GDM1 (cell line): ENCODE results near the gene CTLA4.

ENCODE experiments used
- DNase-seq: peaks from one replicate; lab custom pipeline; 2025; lab: John Stamatoyannopoulos, UW

The CTLA4 gene

DNA sequence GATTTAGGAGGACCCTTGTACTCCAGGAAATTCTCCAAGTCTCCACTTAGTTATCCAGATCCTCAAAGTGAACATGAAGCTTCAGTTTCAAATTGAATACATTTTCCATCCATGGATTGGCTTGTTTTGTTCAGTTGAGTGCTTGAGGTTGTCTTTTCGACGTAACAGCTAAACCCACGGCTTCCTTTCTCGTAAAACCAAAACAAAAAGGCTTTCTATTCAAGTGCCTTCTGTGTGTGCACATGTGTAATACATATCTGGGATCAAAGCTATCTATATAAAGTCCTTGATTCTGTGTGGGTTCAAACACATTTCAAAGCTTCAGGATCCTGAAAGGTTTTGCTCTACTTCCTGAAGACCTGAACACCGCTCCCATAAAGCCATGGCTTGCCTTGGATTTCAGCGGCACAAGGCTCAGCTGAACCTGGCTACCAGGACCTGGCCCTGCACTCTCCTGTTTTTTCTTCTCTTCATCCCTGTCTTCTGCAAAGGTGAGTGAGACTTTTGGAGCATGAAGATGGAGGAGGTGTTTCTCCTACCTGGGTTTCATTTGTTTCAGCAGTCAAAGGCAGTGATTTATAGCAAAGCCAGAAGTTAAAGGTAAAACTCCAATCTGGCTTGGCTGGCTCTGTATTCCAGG is at the start of gene CTLA4:
CTLA4 (plus strand) TSS at position 211 of the 640 bp plus-strand sequence; CDS start at position 383, 172 bp downstream.
- DNase-seq: no peak

DNA sequence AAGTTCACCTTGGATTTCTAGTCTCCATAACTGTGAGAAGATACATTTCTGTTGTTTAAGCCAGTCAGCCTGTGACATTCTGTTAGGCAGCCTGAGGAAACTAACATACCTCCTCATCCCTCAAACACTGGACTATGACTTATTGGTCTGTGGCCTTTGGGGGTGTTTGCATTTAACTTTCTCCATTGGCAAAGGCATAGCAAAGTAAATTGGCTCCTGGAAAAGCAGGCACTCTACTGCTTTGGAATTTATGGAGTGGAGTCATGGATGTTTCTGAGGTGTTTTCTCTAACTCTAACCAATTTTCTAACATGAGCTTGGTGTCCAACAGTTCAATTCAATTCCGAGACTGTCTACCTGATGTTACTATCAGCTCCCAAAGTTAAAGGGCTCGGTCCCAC is 48.9 kb upstream of the CTLA4 start:
- no peak for DNase-seq

DNA sequence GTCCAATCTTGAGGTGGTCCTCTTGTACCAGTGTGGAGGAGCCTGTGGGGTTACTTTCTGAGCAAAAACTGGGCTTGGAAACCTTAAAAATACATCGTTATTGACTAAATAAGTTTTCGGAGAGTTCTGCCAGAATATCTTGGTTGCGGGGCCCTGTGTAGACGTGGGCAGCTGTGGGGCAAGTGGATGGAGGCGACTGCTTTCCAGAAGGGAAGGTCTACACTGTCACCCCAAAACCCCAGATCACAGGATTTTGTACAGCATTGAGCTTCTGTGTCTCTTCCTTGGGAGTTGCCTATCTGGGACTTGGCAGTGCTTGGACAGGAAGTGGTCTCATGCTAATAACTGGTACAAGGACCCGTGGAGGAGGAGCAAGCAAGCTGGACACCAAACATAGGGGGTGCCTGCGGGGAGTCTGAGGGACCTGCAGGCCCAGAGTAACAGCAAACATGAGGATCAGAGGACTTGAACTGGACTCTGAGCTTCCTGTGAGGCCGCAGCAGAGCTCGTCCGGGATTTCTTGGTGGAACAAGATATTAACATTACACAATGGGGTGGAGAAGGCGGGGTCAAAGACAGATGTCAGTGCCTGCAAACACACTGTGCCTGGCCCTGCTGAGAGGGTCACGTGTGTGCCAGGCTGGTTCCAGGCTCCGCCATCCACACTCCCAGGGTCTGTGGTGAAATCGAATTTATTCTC is 48.0 kb upstream of the CTLA4 start:
- no peak for DNase-seq

DNA sequence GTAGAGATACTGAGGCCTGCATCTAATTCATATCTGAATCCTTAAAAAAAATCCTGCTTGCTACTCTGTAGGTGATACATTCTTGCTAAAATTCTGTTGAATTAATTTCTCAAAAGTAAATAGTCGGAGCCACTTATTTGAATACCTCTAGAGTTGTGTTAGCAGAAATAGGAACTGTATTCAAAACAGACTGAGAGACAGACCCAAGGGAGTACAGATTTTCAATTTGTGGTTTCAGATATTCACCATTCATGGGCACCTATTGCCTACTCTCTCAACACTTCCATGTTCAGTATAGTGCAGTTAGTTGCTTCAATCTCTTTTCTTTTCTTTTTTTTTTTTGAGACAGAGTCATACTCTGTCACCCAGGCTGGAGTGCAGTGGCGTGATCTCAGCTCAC is 46.6 kb upstream of the CTLA4 start:
- DNase-seq: no peak

DNA sequence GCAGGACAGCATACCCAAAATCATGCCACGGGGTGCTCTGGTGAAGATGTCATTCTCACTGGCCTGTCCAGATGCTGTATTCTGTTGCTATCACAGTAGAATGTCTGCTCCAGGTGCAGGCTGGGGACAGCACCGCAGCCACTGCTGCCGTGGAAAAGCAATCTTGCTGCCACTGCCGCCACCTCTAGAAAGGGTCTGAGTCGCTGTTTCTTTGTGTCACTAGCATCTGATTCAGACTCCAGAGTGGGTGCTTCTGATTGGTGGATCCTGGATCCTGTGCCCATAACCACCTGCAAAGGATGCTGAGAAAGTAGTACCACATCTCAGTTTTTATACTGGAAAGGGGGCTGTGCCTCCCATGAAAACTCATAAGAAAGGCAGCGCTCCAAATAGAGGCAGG is 45.3 kb upstream of the CTLA4 start:
- no peak for DNase-seq

DNA sequence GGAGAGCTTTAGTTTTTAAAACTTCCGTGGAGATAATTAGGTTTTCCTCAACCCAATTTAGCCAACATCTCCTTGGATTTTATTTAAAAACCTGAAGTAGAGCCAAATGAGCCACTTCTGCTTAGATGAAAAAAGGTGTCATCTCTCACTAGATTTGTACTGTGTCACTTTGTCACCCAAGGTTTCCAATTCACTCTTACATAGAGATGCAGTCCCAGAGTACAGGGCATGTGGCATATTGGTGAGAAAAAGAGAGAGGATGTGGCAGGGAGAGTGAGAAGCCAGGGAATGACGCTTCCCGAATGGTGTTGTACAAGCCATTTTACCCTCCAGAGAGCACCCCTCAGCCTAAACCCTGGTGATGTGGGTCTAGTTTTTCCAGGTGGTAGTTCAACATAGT is 44.4 kb upstream of the CTLA4 start:
- DNase-seq: no peak

DNA sequence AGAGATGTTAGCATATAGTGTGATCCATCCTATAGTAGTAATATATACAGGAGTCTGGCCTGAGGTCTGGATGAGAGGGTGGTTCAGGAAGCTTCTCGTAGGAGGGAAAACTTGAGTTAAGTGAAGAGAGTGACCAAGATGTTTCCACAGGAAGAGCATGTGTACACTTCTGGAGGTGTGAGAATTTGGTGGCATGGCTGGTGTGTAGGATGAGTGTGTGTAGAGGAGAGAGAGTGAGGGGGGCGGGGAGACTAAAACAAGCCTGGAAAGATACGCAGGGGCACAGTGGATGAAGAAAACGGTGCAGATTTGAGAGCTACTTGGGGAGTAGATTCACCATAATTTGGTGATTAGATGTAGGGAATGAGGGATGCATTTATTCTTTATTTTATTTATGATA is 43.5 kb upstream of the CTLA4 start:
- no peak for DNase-seq

DNA sequence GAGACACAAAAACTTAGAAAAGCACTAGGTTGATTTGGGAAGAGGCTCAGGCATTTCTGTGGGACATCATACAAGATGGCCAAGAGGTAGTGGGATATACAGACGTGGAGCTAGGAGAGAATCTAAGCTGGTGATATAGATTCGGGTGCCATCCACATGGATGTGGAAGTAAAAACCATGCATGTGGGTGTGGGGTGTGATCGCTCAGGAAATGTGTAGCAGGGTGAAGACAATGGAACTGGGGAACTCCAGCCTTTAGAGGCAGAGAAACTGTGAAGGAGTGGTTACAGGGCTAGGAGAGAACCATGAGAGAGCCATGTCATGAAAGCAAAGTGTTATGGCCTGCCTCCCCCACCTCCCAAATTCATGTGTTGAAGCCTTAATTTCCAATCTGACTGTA is 43.0 kb upstream of the CTLA4 start:
- no peak for DNase-seq

DNA sequence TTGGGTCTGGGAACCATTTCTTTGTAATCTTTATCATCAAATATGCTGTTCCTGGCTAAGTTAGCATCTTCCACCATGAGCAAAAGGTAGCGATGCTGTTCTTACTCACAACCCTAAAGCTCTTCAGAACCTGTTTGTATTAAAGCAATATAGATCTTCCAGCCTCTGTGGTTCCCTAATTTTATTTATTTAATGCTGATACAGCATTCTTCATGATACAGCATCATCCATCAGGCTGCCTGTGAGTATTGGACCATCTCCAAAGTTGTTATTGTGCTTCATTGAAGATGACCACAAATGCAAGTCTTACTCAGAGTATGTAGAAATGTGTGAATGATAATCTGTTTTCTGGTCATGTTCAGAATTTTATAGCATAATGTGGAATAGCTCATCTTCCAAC is 40.9 kb upstream of the CTLA4 start:
- no peak for DNase-seq

DNA sequence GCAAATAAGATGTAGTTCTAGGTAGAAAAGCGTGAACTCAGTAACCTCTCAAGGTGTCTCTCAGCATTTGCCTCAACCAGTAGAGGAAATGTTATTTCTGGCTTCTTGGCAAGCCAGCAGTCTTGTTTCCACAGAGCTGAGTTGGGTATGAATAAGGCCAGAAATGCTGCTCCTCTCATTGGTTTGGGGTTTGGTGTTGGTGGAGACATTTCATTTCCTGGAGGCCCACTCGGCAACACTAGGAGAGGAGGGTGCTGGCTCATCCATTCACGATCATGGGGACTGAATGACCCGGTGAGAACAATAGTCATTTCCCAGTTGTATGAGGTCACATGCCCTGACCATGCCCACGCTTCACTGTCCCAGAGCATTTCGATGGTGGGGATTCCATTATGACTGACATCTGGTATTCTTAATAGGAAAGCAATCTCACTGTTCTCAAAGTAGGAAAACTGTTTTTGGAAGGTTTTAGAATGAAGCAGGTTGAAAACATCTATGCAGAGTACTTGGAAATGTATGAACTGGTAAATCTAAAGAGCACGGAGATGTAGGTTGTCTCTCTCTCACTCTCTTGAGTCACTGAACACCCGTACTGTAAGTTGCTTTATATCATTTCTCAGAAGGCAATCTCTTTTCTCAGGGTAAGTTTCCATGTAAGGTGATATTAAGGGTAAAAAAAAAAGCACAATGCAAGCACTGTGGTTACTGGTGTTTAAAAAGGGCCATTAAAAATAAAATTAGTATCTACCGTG is 37.1 kb upstream of the CTLA4 start:
- DNase-seq: no peak

DNA sequence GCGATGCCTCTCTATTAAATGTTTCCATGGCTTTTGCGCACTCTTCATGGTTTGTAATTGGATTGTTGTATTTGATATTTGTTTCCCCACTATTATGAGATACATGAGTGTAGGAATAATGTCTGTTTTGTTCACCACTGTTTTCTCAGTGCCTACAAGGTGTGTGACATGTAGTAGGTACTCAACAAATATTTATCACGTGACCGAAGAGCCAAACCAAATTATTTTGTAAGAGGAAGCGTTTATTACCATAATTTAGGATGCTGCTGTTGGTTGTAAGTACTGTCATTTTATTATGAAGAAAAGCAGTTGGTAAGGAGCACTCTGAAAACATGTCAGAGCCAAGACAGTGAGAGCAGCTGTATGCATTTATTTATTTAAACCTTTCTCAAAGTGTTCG is 32.2 kb upstream of the CTLA4 start:
- no peak for DNase-seq

DNA sequence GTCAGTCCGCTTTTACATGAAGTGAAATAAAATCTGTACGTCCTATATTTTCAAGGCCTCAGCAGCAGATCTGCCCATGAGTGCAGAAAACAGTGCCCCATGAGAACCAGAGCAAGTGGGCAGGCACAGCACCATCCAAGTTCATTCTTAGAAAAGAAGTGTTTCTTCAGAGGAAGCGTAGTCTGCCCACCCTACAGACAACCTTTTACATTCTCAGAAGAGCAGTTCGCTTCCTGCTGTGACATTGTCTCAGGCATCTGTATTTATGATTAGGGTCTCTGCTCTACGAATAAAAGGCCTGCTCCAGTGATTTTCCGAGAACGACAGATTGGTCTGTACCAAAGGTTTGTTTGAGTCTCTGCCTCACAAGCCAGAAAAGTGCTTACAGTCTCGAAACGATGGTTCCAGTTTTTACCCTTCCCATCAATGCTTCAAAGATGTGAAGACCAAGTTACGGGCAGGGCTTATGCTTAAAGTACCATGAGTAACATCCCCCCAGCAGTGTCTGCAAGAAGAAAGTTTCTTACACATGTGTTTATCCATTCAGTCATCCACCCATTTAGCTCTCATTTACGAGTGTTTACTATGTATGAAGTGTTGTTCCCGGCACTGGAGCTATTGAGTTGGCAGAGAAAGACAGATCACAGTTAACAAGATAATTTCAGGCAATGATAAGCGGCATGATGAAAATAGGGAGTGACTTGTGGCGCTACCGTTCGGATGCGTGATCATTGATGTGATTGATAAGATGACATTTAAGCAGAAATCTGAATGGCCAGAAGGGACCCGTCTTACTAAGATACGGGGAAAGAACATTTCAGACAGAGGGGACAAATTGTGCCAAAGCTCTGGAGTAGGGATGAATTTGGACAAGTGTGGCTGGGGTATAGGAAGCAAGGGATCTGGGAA is 31.4 kb upstream of the CTLA4 start:
- DNase-seq: no peak

DNA sequence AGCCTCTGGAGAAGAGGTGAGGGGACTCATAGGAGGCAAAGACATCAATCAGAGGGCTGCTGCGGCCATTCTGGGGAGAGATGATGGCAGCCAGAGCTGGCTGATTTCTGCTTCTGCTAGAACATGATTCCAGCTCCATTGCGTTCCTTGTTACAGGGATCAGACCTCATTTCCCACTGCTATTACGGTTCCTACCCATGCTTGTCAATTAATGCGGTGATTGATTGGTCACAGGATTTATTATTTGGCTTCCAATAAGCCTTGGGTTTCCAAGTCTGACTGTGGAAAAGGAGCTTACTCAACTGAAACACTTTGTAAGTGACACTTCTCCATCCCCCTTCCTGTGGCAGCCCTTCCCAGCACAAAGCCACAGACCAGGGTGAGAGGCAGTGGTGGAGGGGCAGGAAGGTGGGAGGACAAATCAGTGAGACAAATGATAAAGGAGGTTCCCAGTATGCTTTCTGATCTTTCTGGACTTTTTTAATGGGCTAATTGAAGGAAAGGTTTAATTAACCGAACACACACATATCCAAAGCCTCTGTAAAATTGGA is 26.8 kb upstream of the CTLA4 start:
- peak; percentile 2 for DNase-seq

DNA sequence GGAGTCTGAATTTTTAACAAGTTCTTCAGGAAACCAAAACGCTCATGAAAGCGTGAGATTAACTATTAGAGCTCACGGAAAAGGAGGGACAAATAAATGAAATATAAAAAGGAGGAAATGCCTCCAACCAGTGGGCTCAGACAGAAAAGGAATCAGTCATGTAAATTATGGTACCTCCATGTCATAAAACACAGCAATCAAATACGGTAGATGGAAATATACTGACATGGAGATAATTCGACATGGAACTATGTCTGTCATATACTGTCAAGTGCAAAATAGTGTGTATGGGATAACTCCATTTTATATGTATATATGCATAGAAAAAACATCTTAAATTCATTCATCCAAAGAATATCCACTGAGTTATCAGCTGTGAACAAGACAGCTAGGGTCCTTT is 25.9 kb upstream of the CTLA4 start:
- DNase-seq: no peak

DNA sequence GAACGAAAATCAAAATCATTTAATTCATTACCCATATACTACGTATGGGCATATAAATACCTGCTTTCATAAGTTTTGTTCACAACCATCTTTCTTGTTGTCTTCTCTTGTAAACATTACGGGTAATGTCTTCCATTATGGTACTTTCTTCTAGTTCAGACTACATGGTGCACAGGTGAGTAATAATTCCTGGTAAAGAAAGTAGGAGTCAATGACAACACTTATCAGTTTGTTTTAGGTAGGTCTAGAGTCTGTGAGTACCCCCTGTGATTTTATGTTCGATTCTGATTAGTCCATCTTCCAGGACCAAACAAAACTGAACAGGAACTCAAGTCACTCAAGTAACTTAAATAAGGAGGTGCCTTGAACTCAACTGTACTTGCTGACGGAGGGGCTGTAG is 25.2 kb upstream of the CTLA4 start:
- no peak for DNase-seq

DNA sequence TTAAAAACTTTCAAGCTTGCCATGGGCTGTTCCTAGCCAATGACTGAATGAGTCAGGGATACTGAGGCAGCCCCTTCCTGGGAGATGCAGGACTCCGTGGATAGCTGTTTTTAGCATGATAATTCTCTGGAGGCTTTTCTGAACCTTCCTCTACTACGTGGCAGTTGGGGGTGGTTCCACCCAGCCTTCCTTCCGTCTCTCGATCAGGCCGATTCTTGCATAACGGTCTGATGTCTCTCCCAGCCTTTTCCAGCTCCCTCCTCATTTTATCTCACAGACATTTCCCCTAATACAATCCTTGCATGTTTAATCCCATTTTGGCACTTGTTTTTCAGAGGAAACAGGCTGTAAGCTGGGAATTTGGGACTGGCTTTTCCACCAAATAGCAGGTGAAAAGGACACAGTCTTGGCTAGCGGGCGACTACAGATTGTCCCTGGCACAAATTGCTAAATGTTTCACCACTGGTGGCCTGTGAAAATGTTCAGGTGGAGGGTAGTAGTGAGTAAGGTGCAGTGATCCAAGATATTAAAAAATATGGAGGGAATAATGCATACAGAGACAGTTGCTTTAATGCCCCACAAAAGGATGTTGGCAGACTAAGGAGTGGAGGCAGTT is 21.0 kb upstream of the CTLA4 start:
- no peak for DNase-seq

DNA sequence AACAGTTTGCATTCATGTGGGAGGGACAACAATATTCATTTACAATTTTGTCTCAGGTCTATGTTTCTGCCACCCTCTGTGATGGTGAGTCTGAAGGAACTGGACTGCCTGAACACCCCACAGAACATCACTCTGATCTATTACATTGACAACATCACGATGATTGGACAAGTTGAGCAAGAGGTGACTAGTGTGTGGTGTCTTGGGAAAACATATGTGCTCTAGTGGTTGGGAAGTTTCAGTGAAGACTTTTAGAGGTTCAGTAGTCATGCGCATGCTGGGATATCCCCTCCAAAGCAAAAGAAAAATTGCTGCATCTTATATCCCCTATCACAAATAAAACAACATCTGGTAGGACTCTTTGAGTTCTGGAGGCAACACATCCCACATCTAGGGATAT is 18.6 kb upstream of the CTLA4 start:
- DNase-seq: no peak

DNA sequence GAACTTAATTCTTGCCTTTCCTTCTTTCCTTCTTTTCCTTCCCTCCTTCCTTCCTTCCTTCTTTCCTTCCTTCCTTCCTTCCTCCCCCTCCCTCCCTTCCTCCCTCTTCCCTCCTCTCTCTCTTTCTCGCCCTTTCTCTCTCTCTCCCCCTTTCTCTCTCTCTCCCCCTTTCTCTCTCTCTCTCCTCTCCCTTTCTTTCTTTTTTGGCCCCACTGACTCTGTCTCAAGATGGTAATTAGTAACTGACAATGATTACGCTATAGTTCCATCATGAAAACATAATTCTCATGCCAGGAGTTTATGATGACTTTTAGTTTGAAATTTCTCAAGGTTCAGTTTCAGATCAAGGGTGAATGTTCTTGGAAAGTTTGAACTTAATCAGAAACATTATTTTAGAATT is 14.8 kb upstream of the CTLA4 start:
- DNase-seq: no peak

DNA sequence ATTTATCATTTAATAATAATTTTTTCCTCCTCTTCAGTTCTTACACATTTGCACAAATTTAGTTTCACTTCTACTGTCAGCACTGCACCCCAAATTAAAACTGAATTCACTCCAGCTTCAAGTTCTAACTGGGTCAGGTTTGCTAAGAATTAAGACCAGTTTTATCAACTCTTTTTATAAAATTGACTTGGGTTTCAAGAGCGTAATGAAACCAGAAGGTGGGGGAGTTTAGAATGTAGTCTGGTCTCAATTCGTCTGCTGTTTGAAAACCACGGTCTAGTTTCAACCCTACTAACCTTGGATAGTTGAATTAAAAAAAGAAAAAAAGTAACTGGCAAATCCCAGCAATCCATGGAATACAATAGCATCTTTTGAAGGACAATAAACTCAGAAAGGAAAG is 14.3 kb upstream of the CTLA4 start:
- DNase-seq: no peak

DNA sequence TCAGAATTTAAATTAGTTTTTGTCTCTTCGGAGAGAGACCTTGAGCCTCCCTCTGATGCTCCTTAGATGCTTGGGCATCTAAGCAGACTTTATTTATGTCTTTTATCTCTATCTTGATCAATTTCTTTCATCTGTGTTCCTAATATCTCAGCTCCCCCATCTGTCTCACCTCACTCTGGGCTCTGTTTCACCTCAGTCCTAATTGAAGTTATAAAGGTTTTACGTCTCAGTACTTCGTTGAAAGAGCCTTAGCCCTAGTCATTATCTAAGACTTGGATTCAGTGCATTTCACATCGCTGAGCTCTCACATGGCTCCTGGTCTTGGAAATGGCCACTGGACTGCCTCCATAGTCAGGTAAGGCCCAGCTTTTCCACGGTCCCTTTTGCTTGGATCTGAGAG is 13.8 kb upstream of the CTLA4 start:
- DNase-seq: no peak

DNA sequence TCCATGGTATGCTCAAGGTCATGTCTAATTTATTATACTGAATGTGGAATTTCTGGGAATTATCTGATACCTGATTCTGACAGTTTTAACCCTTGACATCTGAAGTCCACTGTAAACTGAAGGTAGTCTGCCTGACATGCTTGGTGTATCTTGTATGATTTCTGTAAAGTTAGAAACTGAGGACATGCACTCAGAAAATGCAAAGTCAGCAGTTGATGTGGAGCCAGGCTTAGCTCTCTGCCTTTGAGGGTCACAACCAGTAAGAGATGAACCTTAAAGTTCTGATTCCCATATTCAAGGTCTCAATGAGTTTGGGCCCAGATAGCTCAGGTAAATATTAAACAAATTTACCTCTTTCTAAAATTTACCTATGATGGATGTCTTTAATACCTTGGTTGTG is 12.3 kb upstream of the CTLA4 start:
- DNase-seq: no peak

DNA sequence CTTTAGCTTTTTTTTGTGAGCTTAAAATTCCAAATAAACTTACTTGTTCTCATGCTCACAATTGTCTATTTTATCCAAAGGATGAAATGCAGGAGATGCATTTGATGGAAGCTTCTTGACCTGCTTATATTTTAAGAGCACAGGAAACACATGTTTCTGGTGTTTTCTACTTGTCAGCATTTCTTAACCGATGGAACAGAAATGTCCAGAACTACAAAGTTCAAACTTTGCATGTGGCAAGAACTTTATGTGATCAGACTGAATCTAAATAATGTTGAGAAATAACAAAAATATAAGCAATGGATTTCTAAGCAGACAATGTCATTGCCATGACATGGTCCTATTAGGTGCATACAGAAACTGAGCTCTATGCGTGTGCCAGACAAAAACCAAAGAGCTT is 9.9 kb upstream of the CTLA4 start:
- no peak for DNase-seq
